IPS-20b (cell line): Measurements from ENCODE around the gene ASPHD1.

ENCODE experiments used
- H3K27ac ChIP-seq: one replicate; pipeline ENCODE4 v1.5.1; 2013; ENCODE audit warnings: low read length
- H3K27me3 ChIP-seq: 2 replicates; pipeline ENCODE4 v1.6.1; 2013; ENCODE audit warnings: mild to moderate bottlenecking, low read length, inconsistent platforms; ENCODE audit not compliant: insufficient read depth
- H3K36me3 ChIP-seq: 2 replicates; pipeline ENCODE4 v1.6.1; 2013; ENCODE audit warnings: low read depth, mild to moderate bottlenecking, inconsistent platforms, low read length, moderate library complexity; ENCODE audit not compliant: insufficient read depth
- H3K4me1 ChIP-seq: 2 replicates; pipeline ENCODE4 v1.6.1; 2013; ENCODE audit warnings: mild to moderate bottlenecking, control low read depth, inconsistent platforms, low read length, moderate library complexity; ENCODE audit not compliant: insufficient read depth
- H3K4me3 ChIP-seq: 2 replicates; pipeline ENCODE4 v1.5.1; 2013; ENCODE audit warnings: mild to moderate bottlenecking, low read length, inconsistent platforms
- H3K9ac ChIP-seq: 2 replicates; pipeline ENCODE4 v1.6.1; 2013; ENCODE audit warnings: low read depth, mild to moderate bottlenecking, inconsistent platforms, low read length, moderate library complexity
- H3K9me3 ChIP-seq: 2 replicates; pipeline ENCODE4 v1.6.1; 2013; ENCODE audit warnings: mild to moderate bottlenecking, low read depth, low read length, inconsistent platforms; ENCODE audit not compliant: insufficient read depth

The ASPHD1 gene

GRCh38 chr16:29911676-29912010 is 11.4 kb downstream of the ASPHD1 start:
- no peak overlapping the region for H3K4me3 ChIP-seq
- H3K27me3 ChIP-seq: no peaks in the 10 kb centered on the region
- no peak overlapping the region for H3K27ac ChIP-seq

GRCh38 chr16:29912087-29912486 is 11.8 kb downstream of the ASPHD1 start:
- H3K36me3 ChIP-seq: no peaks in the 10 kb centered on the region
- no peaks in the 10 kb centered on the region for H3K9me3 ChIP-seq
- no peak overlapping the region for H3K9ac ChIP-seq
- H3K27ac ChIP-seq: no peak overlapping the region
- no peaks in the 10 kb centered on the region for H3K27me3 ChIP-seq
- H3K4me1 ChIP-seq: no peaks in the 10 kb centered on the region
- H3K4me3 ChIP-seq: no peak overlapping the region

More at GRCh38 chr16:29911676-29912010, 11.4 kb downstream of the ASPHD1 start:
- H3K9ac ChIP-seq: no peak overlapping the region
- H3K9me3 ChIP-seq: no peaks in the 10 kb centered on the region
- H3K36me3 ChIP-seq: no peaks in the 10 kb centered on the region
- H3K4me1 ChIP-seq: no peaks in the 10 kb centered on the region

GRCh38 chr16:29913514-29913913 is 13.2 kb downstream of the ASPHD1 start:
- Histone ChIP-seq H3K27me3 (no peaks in the 10 kb centered on the region), H3K27ac (no peak overlapping the region), H3K4me1 (no peaks in the 10 kb centered on the region), H3K4me3 (no peak overlapping the region), H3K36me3 (peaks cover 5% of the 10 kb centered on the region; the same call in 1 of the 2 replicates), H3K9ac (no peak overlapping the region), H3K9me3 (no peaks in the 10 kb centered on the region)

- Histone ChIP-seq H3K9ac (no peak overlapping the region), H3K4me3 (no peak overlapping the region), H3K27me3 (no peaks in the 10 kb centered on the region), H3K36me3 (peaks cover 22% of the 10 kb centered on the region), H3K4me1 (no peaks in the 10 kb centered on the region), H3K9me3 (no peaks in the 10 kb centered on the region), H3K27ac (no peak overlapping the region)
Measured at GRCh38 chr16:29915590-29916247, 15.4 kb downstream of the ASPHD1 start.

- Histone ChIP-seq H3K4me1 (no peaks in the 10 kb centered on the region), H3K27me3 (no peaks in the 10 kb centered on the region), H3K9me3 (no peaks in the 10 kb centered on the region), H3K9ac (no peak overlapping the region), H3K36me3 (peaks cover 29% of the 10 kb centered on the region), H3K4me3 (no peak overlapping the region), H3K27ac (no peak overlapping the region)
Measured at GRCh38 chr16:29916979-29917378, 16.7 kb downstream of the ASPHD1 start.

GRCh38 chr16:29920288-29921033 is 20.2 kb downstream of the ASPHD1 start:
- H3K9me3 ChIP-seq: no peaks in the 10 kb centered on the region
- peaks cover 41% of the 10 kb centered on the region for H3K36me3 ChIP-seq
- H3K4me3 ChIP-seq: no peak overlapping the region
- no peaks in the 10 kb centered on the region for H3K27me3 ChIP-seq
- no peak overlapping the region for H3K9ac ChIP-seq
- H3K27ac ChIP-seq: no peak overlapping the region
- H3K4me1 ChIP-seq: no peaks in the 10 kb centered on the region

DNA sequence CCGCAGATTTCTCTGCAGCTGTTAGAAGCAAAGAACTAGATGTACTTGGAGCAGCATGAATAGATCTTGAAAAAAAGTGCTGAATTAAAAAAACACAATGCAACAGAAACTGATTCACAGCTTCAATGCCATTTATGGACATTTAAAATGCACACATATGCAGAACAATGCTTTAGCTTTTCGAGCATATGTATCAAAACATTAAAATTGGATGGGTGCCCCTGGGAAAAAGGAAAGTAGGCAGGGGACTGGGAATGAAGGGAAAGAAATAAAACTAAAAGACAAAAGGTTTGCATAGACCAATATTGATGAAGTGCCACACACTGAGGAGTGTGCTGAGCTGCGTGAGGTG is 20.7 kb downstream of the ASPHD1 start:
- H3K9ac ChIP-seq: no peak overlapping the region
- H3K27ac ChIP-seq: no peak overlapping the region
- H3K9me3 ChIP-seq: no peaks in the 10 kb centered on the region
- no peak overlapping the region for H3K4me3 ChIP-seq
- peaks cover 41% of the 10 kb centered on the region for H3K36me3 ChIP-seq
- no peaks in the 10 kb centered on the region for H3K4me1 ChIP-seq
- no peaks in the 10 kb centered on the region for H3K27me3 ChIP-seq

- peaks cover 8% of the 10 kb centered on the region for H3K4me1 ChIP-seq
- H3K36me3 ChIP-seq: peaks cover 41% of the 10 kb centered on the region
- no peaks in the 10 kb centered on the region for H3K27me3 ChIP-seq
- no peak overlapping the region for H3K9ac ChIP-seq
- no peak overlapping the region for H3K27ac ChIP-seq
- H3K9me3 ChIP-seq: no peaks in the 10 kb centered on the region
- no peak overlapping the region for H3K4me3 ChIP-seq
Measured at GRCh38 chr16:29922326-29922725, 22.0 kb downstream of the ASPHD1 start.

DNA sequence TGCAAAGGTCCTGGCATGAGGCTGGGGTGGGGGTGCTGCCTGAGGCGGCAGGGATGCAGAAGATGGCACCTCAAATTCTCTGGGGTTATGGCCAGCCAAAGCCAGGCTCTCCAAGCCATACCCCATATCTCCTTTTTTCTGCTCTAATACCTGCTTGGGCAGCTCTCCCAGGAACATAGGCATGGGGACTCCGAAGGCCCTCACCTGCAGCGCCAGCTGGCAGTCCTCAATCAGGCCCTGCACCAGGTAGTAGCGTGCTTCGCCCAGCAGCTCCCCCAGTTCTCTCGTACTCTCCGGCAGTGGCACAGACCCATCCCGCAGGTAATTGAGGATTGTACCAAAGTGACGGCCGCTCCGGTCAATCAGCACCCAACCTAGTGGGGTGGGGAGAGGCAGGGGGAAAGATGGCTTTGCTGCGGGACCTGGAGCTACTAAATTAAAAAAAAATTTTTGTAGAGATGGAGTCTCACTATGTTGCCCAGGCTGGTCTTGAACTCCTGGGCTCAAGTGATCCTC is 22.8 kb downstream of the ASPHD1 start:
- Histone ChIP-seq H3K4me3 (no peak overlapping the region), H3K27me3 (no peaks in the 10 kb centered on the region), H3K27ac (no peak overlapping the region), H3K4me1 (peaks cover 9% of the 10 kb centered on the region), H3K9ac (no peak overlapping the region), H3K36me3 (peaks cover 38% of the 10 kb centered on the region), H3K9me3 (no peaks in the 10 kb centered on the region)

DNA sequence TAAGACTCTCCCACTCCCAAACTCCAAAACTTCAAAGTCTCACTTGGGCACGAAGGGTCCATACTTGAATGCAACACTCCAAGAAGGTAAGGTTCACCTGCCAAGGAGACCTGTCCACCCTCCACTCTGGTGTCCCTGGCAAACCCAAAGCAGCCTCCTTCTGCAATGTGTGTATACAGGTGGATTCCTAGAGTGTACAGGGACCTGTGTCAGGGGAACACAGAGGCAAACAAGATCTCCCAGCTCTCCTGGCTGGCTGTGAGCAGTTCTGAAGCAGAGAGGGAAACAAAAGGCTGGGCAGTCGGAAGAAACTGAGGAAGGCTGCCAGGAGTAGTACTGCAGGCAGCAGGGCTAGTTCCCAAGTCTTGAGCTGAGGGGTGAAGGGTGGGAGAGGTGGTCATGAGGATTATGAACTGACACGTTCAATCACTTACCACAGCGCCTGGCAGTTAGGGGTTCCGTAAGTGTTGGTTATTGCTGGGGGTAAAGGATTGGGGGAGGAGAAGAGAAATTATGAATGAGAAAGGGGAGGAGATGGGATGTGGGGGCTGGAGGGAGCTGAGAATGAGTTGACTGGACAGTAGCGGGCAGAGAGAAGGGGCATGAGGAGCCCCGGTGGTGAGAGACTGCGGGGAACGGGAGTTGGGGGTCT is 24.9 kb downstream of the ASPHD1 start:
- H3K27me3 ChIP-seq: no peaks in the 10 kb centered on the region
- no peak overlapping the region for H3K27ac ChIP-seq
- H3K36me3 ChIP-seq: peaks cover 25% of the 10 kb centered on the region
- H3K4me3 ChIP-seq: peak overlapping the region; percentile 77
- peak overlapping the region; percentile 52; the same call in 1 of the 2 replicates for H3K9ac ChIP-seq
- H3K4me1 ChIP-seq: peaks cover 9% of the 10 kb centered on the region
- no peaks in the 10 kb centered on the region for H3K9me3 ChIP-seq

DNA sequence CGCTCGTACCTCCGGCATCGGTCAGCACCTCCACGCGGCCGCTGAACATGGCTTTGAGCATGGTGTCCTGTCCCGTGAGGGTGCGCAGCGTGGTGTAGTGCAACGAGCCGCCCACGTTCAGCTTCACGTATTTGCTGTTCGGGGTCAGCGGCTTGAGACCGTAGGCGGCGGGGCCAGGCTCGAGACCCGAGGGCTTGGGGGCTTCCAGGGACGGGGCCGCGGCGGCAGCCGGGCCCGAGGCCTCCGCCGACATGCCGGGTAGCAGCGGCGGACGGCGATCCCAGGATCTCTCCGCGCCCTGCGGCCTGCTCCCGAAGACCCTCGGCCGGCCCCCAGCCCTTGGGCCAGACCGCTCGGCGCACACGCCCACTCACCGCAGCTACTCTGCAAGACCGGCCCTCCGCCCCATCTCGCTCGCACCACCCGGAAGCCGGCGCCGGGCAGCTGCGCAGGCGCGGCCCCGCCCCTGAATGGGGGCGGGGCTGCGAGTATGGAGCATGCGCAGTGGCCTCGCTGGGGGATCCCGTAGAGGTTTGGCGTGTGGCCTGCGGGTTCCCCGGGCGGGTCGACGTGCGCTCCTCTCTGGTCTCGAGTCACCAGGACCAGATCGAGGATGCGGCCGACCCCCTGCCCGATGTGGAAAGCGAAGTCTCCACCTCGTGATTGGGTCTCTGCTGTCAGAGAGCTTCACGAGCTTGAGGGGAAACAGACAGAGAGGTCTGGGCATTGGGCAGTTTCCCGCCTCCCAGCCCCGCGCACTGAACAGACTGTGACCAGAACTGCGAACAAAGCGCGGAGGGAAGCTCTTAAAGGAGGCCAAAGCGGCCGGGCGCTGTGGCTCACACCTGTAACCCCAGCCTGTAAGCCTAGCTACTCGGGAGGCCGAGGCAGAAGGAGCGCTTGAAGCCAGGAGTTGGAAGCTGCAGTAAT is 25.8 kb downstream of the ASPHD1 start, which contains the start of gene KCTD13:
Gene KCTD13, minus strand, starts transcription at position 446 of the 930 bp plus-strand sequence. Its CDS starts 193 bp downstream, at position 253.
- no peaks in the 10 kb centered on the region for H3K27me3 ChIP-seq
- peaks cover 16% of the 10 kb centered on the region for H3K36me3 ChIP-seq
- peak within 1 kb of the TSS; percentile 77 for H3K4me3 ChIP-seq
- H3K4me1 ChIP-seq: peaks cover 9% of the 10 kb centered on the region
- H3K27ac ChIP-seq: peak within 1 kb of the TSS; percentile 87
- no peaks in the 10 kb centered on the region for H3K9me3 ChIP-seq
- peak within 1 kb of the TSS; percentile 97 for H3K9ac ChIP-seq
